SK-N-SH treated with all-trans-retinoic acid at 6 μM for 48 hours (cell line): ENCODE measurements around the gene TAX1BP3.

Source experiments
- BACH2 ChIP-seq: fragments of 250-450 bp; sonication (Bioruptor Pico); IDR thresholded peaks from 2 replicates; pipeline ENCODE4 v1.9.0; 2021; ENCODE audit warnings: mild to moderate bottlenecking, borderline replicate concordance
- SNAI2 ChIP-seq: fragments of 250-450 bp; sonication (Bioruptor Pico); IDR thresholded peaks from 2 replicates; pipeline ENCODE4 v1.5.0; 2020; ENCODE audit warnings: mild to moderate bottlenecking, moderate library complexity
- ZFP3 ChIP-seq: fragments of 250-450 bp; sonication (Bioruptor Pico); IDR thresholded peaks from 2 replicates; pipeline ENCODE4 v1.5.0; 2020; ENCODE audit warnings: mild to moderate bottlenecking, moderate library complexity

DNA sequence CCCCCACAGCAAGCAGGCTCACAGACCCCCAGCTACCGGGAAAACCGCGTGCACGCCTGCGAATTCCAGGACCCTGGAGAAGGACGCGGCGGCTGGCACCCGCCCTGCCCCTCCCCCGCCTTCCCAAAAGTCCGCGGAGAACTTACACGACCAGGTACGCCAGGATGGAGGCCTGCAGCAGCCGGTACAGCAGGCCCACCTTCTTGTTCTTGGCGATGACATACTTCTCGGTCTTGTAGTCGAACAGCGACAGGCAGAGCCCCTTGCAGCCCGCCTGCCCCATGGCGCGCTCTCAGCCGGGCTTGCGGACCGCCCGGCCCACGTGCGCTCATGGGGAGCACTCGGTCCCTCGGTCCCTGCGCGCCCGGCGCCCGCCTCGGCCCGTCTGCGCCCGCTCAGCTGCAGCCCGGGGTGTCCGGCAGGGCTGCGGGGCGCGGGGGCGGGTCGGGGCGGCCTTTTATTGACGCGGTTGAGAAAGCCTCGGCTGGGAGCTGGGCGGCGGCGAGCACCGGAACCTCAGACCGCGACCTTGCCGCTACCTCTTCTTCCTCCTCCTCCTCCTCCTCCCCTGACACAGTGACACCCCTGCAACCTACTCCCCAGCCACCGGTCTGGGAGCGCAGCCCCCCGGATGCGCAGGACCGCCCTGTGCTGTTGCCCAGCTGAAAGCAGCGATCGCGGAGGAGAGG is 27.5 kb upstream of the TAX1BP3 start, which contains the start of gene P2RX5:
- TF ChIP-seq ZFP3 (CRISPR knock-in tag) (no peak), BACH2 (CRISPR knock-in tag) (no peak), SNAI2 (no peak)
